ENCODE data around the gene MAP3K21.

DNA sequence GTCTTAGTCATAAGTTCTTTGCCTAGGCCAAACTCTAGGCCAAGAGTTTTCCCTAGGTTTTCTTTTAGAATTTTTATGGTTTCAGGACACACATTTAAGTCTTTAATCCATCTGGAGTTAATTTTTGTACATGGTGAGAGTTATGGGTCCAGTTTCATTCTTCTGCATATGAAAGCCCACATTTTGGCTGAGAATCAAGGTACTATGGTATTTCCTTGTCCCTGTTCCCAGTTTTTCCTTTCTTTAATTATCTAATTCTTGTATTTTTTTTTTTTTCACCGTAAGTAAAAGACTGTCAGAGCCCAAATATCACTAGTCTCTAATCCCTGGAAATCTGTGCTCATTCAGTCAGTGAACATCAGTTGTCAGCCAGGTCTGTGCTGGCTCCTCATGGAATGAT is 105.4 kb downstream of the MAP3K21 start:
- TF ChIP-seq, protein P1, sequence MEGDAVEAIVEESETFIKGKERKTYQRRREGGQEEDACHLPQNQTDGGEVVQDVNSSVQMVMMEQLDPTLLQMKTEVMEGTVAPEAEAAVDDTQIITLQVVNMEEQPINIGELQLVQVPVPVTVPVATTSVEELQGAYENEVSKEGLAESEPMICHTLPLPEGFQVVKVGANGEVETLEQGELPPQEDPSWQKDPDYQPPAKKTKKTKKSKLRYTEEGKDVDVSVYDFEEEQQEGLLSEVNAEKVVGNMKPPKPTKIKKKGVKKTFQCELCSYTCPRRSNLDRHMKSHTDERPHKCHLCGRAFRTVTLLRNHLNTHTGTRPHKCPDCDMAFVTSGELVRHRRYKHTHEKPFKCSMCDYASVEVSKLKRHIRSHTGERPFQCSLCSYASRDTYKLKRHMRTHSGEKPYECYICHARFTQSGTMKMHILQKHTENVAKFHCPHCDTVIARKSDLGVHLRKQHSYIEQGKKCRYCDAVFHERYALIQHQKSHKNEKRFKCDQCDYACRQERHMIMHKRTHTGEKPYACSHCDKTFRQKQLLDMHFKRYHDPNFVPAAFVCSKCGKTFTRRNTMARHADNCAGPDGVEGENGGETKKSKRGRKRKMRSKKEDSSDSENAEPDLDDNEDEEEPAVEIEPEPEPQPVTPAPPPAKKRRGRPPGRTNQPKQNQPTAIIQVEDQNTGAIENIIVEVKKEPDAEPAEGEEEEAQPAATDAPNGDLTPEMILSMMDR (IDR thresholded peaks at IDR 0.05; ENCODE audit: low read length): no peak
- no peak for TF ChIP-seq EZH2phosphoT487 (IDR thresholded peaks at IDR 0.05; ENCODE audit: low read length)
